WTC11 (cell line): Measurements from ENCODE around the gene RPS24. TPM values are rescaled to one million over a fixed set of nuclear protein-coding genes. Genes with fewer than 3 reads are reported as not detected.

Experiments
- ATAC-seq: fragments of 200-7000 bp; cut with Tn5 transposase; 2 replicates; pipeline ENCODE4 v1.10.0; 2021; ENCODE audit warnings: mild to moderate bottlenecking, moderate library complexity
- CTCF ChIA-PET: fragments of 300-600 bp; sonication (Branson Sonifier 250); formaldehyde crosslinking; loops from one replicate; lab custom pipeline; 2021; ENCODE audit warnings: antibody characterized with exemption; lab: Charles Lee
- POLR2A ChIA-PET: fragments of 350-600 bp; sonication (Branson Sonifier 250); formaldehyde crosslinking; loops from one replicate; lab custom pipeline; 2021; ENCODE audit warnings: antibody characterized with exemption; lab: Charles Lee
- DNase-seq: peaks from one replicate; pipeline ENCODE4 v3.0.0; 2021; ENCODE audit warnings: low spot score
- H3K27ac Mint-ChIP-seq: 2 replicates; pipeline ENCODE4 v1.8.0; 2021; ENCODE audit warnings: mixed read lengths
- H3K27me3 Mint-ChIP-seq: 2 replicates; pipeline ENCODE4 v1.8.0; 2021; ENCODE audit warnings: low read depth, mild to moderate bottlenecking, moderate library complexity, mixed read lengths
- H3K36me3 Mint-ChIP-seq: 2 replicates; pipeline ENCODE4 v1.8.0; 2021; ENCODE audit warnings: mixed read lengths
- H3K4me1 Mint-ChIP-seq: 2 replicates; pipeline ENCODE4 v1.8.0; 2022; ENCODE audit warnings: mixed read lengths
- H3K4me3 Mint-ChIP-seq: 2 replicates; pipeline ENCODE4 v1.8.0; 2021; ENCODE audit warnings: mild to moderate bottlenecking, moderate library complexity, mixed read lengths
- H3K9me3 Mint-ChIP-seq: 2 replicates; pipeline ENCODE4 v1.8.0; 2021; ENCODE audit warnings: mixed read lengths
- ATF6 ChIP-seq: sonication (generic); formaldehyde crosslinking; IDR thresholded peaks from 2 replicates; pipeline ENCODE4 v1.8.1; 2023; ENCODE audit warnings: mild to moderate bottlenecking, missing genetic modification reagents
- E2F4 ChIP-seq: sonication (generic); formaldehyde crosslinking; IDR thresholded peaks from 2 replicates; pipeline ENCODE4 v1.8.1; 2022; ENCODE audit warnings: low read depth, mild to moderate bottlenecking, moderate library complexity, missing genetic modification reagents, borderline replicate concordance
- GABPB1 ChIP-seq: sonication (generic); formaldehyde crosslinking; IDR thresholded peaks from 2 replicates; pipeline ENCODE4 v1.8.1; 2023; ENCODE audit warnings: mild to moderate bottlenecking, missing genetic modification reagents
- JAZF1 ChIP-seq: fragments of 250-450 bp; sonication (Bioruptor Pico); IDR thresholded peaks from 2 replicates; pipeline ENCODE4 v1.9.0; 2021; ENCODE audit warnings: moderate library complexity, mild to moderate bottlenecking, inconsistent platforms
- NR1H2 ChIP-seq: sonication (generic); formaldehyde crosslinking; IDR thresholded peaks from 2 replicates; pipeline ENCODE4 v1.9.0; 2021; ENCODE audit warnings: mild to moderate bottlenecking, moderate library complexity, missing genetic modification reagents
- NR2C2 ChIP-seq: sonication (generic); formaldehyde crosslinking; IDR thresholded peaks from 2 replicates; pipeline ENCODE4 v1.8.0; 2022; ENCODE audit warnings: mild to moderate bottlenecking, missing genetic modification reagents
- RORB ChIP-seq: fragments of 250-450 bp; sonication (Bioruptor Pico); IDR thresholded peaks from 2 replicates; pipeline ENCODE4 v1.9.0; 2021; ENCODE audit warnings: mild to moderate bottlenecking
- SMAD3 ChIP-seq: sonication (generic); formaldehyde crosslinking; IDR thresholded peaks from 2 replicates; pipeline ENCODE4 v1.8.0; 2022; ENCODE audit warnings: missing genetic modification reagents, mild to moderate bottlenecking, borderline replicate concordance
- SP1 ChIP-seq: sonication (generic); formaldehyde crosslinking; conservative IDR thresholded peaks from 2 replicates; pipeline ENCODE4 v1.8.1; 2022; ENCODE audit warnings: missing genetic modification reagents
- TEAD1 ChIP-seq: sonication (generic); formaldehyde crosslinking; IDR thresholded peaks from 2 replicates; pipeline ENCODE4 v1.8.0; 2022; ENCODE audit warnings: mild to moderate bottlenecking, missing genetic modification reagents
- TP53 ChIP-seq: sonication (generic); formaldehyde crosslinking; IDR thresholded peaks from 2 replicates; pipeline ENCODE4 v1.8.1; 2023; ENCODE audit warnings: mild to moderate bottlenecking, missing genetic modification reagents
- ZNF219 ChIP-seq: sonication (generic); formaldehyde crosslinking; IDR thresholded peaks from 2 replicates; pipeline ENCODE4 v1.8.0; 2023; ENCODE audit warnings: missing genetic modification reagents, mild to moderate bottlenecking, borderline replicate concordance
- ZNF396 ChIP-seq: fragments of 250-450 bp; sonication (Bioruptor Pico); IDR thresholded peaks from 2 replicates; pipeline ENCODE4 v1.8.0; 2021; ENCODE audit warnings: mild to moderate bottlenecking, moderate library complexity, borderline replicate concordance
- ZNF512 ChIP-seq: sonication (generic); formaldehyde crosslinking; IDR thresholded peaks from 2 replicates; pipeline ENCODE4 v1.8.1; 2022; ENCODE audit warnings: missing genetic modification reagents, borderline replicate concordance
- ZNF532 ChIP-seq: fragments of 250-450 bp; sonication (Bioruptor Pico); IDR thresholded peaks from 2 replicates; pipeline ENCODE4 v1.9.0; 2021; ENCODE audit warnings: mild to moderate bottlenecking, borderline replicate concordance
- total RNA-seq: library from RNA; stranded (reverse); gene quantifications from 3 replicates; pipeline ENCODE4 v1.2.3, GENCODE V29; 2021

Gene RPS24
- total RNA-seq, 1 experiment from 2014 or later, result 1,819 TPM

GRCh38 chr10:78000206-78000605, 33.5 kb upstream of the RPS24 start:
- CTCF ChIA-PET, result interaction anchor here (1.0 kb wide), 1 partner anchor 110 kb away, joined by 5 read pairs; no protein-coding TSS in a partner anchor

GRCh38 chr10:78000956-78001472, 32.6 kb upstream of the RPS24 start:
- H3K36me3 Mint-ChIP-seq, result peaks cover 81% of the 10 kb centered on the region
- H3K27ac Mint-ChIP-seq, result no peak overlapping the region
- H3K4me1 Mint-ChIP-seq, result no peaks in the 10 kb centered on the region
- no peak overlapping the region for H3K4me3 Mint-ChIP-seq
- DNase-seq (no peak), ATAC-seq (no peak)
- POLR2A ChIA-PET, result interaction anchor here (0.5 kb wide), 1 partner anchor 19 kb away, joined by 3 read pairs; no protein-coding TSS in a partner anchor
- no peaks in the 10 kb centered on the region for H3K27me3 Mint-ChIP-seq
- CTCF ChIA-PET, result no interaction called here
- no peaks in the 10 kb centered on the region for H3K9me3 Mint-ChIP-seq
- TF ChIP-seq TEAD1 (no peak), ZNF219 (CRISPR knock-in tag) (no peak), E2F4 (CRISPR knock-in tag) (no peak), ZNF512 (CRISPR knock-in tag) (no peak), TP53 (CRISPR knock-in tag) (no peak), NR1H2 (CRISPR knock-in tag) (no peak)

More at GRCh38 chr10:78000206-78000605, 33.5 kb upstream of the RPS24 start:
- Mint-ChIP-seq H3K27ac (no peak overlapping the region), H3K9me3 (no peaks in the 10 kb centered on the region), H3K27me3 (no peaks in the 10 kb centered on the region), H3K36me3 (peaks cover 75% of the 10 kb centered on the region), H3K4me3 (no peak overlapping the region), H3K4me1 (no peaks in the 10 kb centered on the region)
- DNase-seq, result no peak
- no peak for TF ChIP-seq ZNF532 (CRISPR knock-in tag)
- TF ChIP-seq JAZF1 (CRISPR knock-in tag), result no peak
- no peak for TF ChIP-seq SP1
- no peak for TF ChIP-seq RORB (CRISPR knock-in tag)
- no peak for TF ChIP-seq NR2C2 (CRISPR knock-in tag)
- TF ChIP-seq ATF6 (CRISPR knock-in tag), result no peak
- TF ChIP-seq ZNF512 (CRISPR knock-in tag), result no peak
- no peak for TF ChIP-seq GABPB1 (CRISPR knock-in tag)
- no peak for TF ChIP-seq ZNF219 (CRISPR knock-in tag)
- TF ChIP-seq SMAD3, result no peak
- no peak for TF ChIP-seq ZNF396 (CRISPR knock-in tag)
- no peak for ATAC-seq
- POLR2A ChIA-PET, result no interaction called here
